Smooth muscle cell (in vitro differentiated cells): ENCODE measurements around the gene MRPL4. TPM values are rescaled to one million over a fixed set of nuclear protein-coding genes. Genes with fewer than 3 reads are reported as not detected.
"Not testable (repeated sequence)": the region's sequence is repeated elsewhere in the genome, so short reads cannot be mapped to it uniquely, and the experiment has no call there.

ENCODE experiments used
- DNase-seq: peaks from one replicate; lab custom pipeline; 2025; ENCODE audit not compliant: unreplicated experiment; lab: John Stamatoyannopoulos, UW
- H2AFZ ChIP-seq: fragments of 200-600 bp; sonication (generic); 2 replicates; pipeline ENCODE4 v1.6.0; 2016; ENCODE audit warnings: antibody characterized with exemption, low read depth, mild to moderate bottlenecking
- H3F3A ChIP-seq: fragments of 200-600 bp; sonication (generic); 2 replicates; pipeline ENCODE4 v1.6.0; 2017; ENCODE audit warnings: antibody characterized with exemption, low read depth
- H3K27ac ChIP-seq: fragments of 200-600 bp; sonication (generic); 2 replicates; pipeline ENCODE4 v1.5.1; 2016; ENCODE audit warnings: low read depth, mild to moderate bottlenecking
- H3K27me3 ChIP-seq: fragments of 200-600 bp; sonication (generic); 2 replicates; pipeline ENCODE4 v1.6.1; 2016; ENCODE audit warnings: low read depth, mild to moderate bottlenecking
- H3K36me3 ChIP-seq: fragments of 200-600 bp; sonication (generic); 2 replicates; pipeline ENCODE4 v1.5.1; 2016; ENCODE audit warnings: low read depth
- H3K4me1 ChIP-seq: fragments of 200-600 bp; sonication (generic); 2 replicates; pipeline ENCODE4 v1.5.1; 2016; ENCODE audit warnings: low read depth
- H3K4me2 ChIP-seq: fragments of 200-600 bp; sonication (generic); 2 replicates; pipeline ENCODE4 v1.6.0; 2016; ENCODE audit warnings: mild to moderate bottlenecking
- H3K4me3 ChIP-seq: fragments of 200-600 bp; sonication (generic); 2 replicates; pipeline ENCODE4 v1.5.1; 2016; ENCODE audit warnings: mild to moderate bottlenecking
- H3K79me2 ChIP-seq: fragments of 200-600 bp; sonication (generic); 2 replicates; pipeline ENCODE4 v1.6.0; 2016; ENCODE audit warnings: low read depth, mild to moderate bottlenecking
- H3K9ac ChIP-seq: fragments of 200-600 bp; sonication (generic); 2 replicates; pipeline ENCODE4 v1.6.0; 2016; ENCODE audit warnings: low read depth
- H3K9me3 ChIP-seq: fragments of 200-600 bp; sonication (generic); replicated peaks from 2 replicates; pipeline ENCODE4 v1.5.1; 2016; ENCODE audit warnings: low read depth
- H4K20me1 ChIP-seq: fragments of 200-600 bp; sonication (generic); 2 replicates; pipeline ENCODE4 v1.6.0; 2016; ENCODE audit warnings: low read depth
- WGBS: methylation state at CpG from one replicate; pipeline ENCODE4 v1.1.7; 2016; ENCODE audit warnings: low lambda C conversion rate; 5-methylcytosine and 5-hydroxymethylcytosine counted together
- polyA plus RNA-seq: library from polyadenylated mRNA; unstranded; fragments of >200 nt; fragmentation: Nextera tagmentation; extraction: Ambion mirVana; gene quantifications from 2 replicates; pipeline ENCODE4 v1.2.1, GENCODE V29; 2016
- total RNA-seq: library from RNA; depleted of rRNA; stranded (reverse); fragments of >200 nt; gene quantifications from 2 replicates; pipeline ENCODE4 v1.2.3, GENCODE V29; 2014
- TF ChIP-seq, protein P1 (sequence below): fragments of 200-600 bp; sonication (generic); IDR thresholded peaks from 2 replicates; pipeline ENCODE4 v1.5.1; 2017; ENCODE audit warnings: borderline replicate concordance, mild to moderate bottlenecking, antibody characterized with exemption; ENCODE audit not compliant: insufficient read depth, poor library complexity, severe bottlenecking

MRPL4 gene
- total and polyA plus RNA-seq, 2 experiments from 2014 or later, result 47.8 to 63.5 TPM

DNA sequence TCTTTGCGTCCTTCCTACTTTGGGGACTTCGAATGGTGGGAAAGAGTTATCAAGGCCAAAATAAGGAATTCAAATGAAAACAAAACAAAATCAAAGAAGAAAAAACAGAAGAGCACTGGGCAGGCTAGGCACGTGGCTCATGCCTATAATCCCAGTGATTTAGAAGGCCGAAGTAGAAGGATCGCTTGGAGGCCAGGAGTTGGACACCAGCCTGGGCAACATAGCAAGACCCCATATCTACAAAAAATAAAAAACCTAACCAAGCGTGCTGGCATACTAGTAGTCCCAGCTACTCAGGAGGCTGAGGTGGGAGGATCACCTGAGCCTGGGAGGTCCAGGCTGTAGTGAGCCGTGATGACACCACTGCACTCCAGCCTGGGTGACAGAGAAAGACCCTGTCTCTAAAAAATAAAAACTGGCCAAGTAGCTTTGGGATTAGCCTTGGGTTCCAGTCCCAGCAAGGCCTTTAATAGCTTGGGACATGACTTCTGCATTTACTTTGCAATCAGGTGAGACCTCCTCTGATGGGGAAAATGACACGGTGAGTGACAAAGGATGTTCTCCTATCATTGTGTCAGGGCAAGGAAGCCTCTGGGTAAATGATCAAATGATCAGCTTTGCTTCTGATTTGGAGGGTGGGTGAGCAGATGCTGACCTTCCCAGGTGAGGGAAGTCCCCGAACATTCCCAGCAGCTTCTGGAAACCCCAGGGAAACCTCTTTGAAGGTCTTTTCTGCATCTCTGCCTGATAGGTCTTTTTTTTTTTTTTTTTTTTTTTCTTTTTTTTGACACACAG, 26.0 kb downstream of the MRPL4 start:
- H3K9ac ChIP-seq, result no peak overlapping the region
- H2AFZ ChIP-seq, result no peak overlapping the region
- no peaks in the 10 kb centered on the region for H3K9me3 ChIP-seq
- H3K4me1 ChIP-seq, result no peaks in the 10 kb centered on the region
- TF ChIP-seq, protein P1, sequence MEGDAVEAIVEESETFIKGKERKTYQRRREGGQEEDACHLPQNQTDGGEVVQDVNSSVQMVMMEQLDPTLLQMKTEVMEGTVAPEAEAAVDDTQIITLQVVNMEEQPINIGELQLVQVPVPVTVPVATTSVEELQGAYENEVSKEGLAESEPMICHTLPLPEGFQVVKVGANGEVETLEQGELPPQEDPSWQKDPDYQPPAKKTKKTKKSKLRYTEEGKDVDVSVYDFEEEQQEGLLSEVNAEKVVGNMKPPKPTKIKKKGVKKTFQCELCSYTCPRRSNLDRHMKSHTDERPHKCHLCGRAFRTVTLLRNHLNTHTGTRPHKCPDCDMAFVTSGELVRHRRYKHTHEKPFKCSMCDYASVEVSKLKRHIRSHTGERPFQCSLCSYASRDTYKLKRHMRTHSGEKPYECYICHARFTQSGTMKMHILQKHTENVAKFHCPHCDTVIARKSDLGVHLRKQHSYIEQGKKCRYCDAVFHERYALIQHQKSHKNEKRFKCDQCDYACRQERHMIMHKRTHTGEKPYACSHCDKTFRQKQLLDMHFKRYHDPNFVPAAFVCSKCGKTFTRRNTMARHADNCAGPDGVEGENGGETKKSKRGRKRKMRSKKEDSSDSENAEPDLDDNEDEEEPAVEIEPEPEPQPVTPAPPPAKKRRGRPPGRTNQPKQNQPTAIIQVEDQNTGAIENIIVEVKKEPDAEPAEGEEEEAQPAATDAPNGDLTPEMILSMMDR, result no peak
- no peak for DNase-seq
- H3K27ac ChIP-seq, result no peak overlapping the region
- H3K36me3 ChIP-seq, result no peaks in the 10 kb centered on the region
- WGBS, result 94% methylated on average over 9 of the region's 9 CpGs
- no peaks in the 10 kb centered on the region for H3F3A ChIP-seq
- no peaks in the 10 kb centered on the region for H4K20me1 ChIP-seq
- no peaks in the 10 kb centered on the region for H3K27me3 ChIP-seq
- H3K4me3 ChIP-seq, result no peak overlapping the region
- H3K79me2 ChIP-seq, result no peaks in the 10 kb centered on the region
- H3K4me2 ChIP-seq, result no peak overlapping the region

DNA sequence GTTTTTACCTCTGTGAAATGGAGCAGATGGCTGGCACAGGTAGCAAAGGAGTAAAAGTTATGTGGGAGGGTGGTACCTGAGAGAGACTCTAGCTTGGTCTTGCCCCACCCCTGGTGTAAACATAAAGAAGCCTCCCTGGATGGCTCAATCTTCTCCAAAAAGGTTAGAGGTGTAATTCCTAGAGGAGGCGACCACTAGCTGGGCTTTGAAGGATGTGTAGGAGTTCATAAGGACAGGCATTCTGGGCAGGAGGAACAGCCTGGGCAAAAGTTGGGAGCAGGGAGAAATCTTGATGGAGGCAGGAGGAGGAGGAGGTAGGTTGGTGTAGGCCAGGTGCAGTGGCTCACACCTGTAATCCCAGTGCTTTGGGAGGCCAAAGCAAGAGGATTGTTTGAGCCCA, 26.9 kb downstream of the MRPL4 start:
- Histone ChIP-seq H3K9ac (no peak overlapping the region), H3K27ac (no peak overlapping the region), H3K4me1 (no peaks in the 10 kb centered on the region), H2AFZ (no peak overlapping the region), H3F3A (no peaks in the 10 kb centered on the region), H3K4me2 (no peak overlapping the region), H4K20me1 (no peaks in the 10 kb centered on the region), H3K27me3 (no peaks in the 10 kb centered on the region), H3K9me3 (no peaks in the 10 kb centered on the region), H3K79me2 (no peaks in the 10 kb centered on the region), H3K36me3 (no peaks in the 10 kb centered on the region), H3K4me3 (no peak overlapping the region)
- TF ChIP-seq, protein P1, result no peak
- 100% methylated on average over 1 of the region's 1 CpG for WGBS
- DNase-seq, result no peak

DNA sequence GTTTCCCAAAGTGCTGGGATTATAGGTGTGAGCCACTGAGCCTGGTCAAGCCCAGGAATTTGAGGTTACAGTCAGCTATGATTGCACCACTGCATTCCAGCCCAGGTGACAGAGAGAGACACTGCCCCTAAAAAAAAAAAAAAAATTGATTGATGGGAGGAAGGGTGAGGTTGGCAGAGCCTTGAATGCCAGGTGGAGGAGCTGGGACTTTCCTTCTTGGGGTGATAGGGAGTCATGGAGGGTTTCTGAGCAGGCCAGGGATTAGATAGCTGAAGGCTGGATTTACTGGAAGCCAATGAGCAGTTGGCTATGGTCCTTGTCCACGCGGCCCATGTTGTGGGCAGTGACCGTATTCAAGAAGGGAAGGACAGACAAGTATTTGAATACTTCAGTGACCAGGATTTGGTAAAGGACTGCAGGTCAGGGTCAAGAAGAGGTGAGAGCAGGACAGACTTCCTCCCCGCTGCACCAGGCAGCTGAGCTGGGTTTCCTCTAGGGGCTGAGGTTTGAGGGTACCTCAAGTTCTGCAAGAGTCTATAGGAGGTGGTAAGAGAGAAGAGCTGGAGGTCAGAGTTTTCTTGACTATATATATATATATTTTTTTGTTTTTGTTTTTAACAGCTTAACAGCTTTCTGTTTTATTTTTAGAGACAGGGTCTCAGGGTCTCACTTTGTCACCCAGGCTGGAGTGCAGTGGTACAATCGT, 27.9 kb downstream of the MRPL4 start:
- TF ChIP-seq, protein P1, result no peak

DNA sequence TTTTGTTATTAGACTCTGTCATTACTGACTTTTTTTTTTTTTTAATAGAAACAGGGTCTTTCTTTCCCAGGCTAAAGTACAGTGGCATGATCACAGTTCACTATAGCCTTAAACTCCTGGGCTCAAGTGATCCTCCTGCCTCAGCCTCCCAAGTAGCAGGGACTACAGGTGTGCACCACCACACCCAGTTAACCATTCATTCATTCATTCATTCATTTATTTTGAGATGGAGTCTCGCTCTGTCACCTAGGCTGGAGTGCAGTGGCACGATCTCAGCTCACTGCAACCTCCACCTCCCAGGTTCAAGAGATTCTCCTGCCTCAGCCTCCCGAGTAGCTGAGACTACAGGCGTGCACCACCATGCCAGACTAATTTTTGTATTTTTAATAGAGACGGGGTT, 30.0 kb downstream of the MRPL4 start:
- not testable (repeated sequence) for H3F3A ChIP-seq, H3K4me1 ChIP-seq, H3K27ac ChIP-seq, H3K79me2 ChIP-seq, H2AFZ ChIP-seq, H3K4me3 ChIP-seq, H3K36me3 ChIP-seq, DNase-seq, H4K20me1 ChIP-seq, H3K9me3 ChIP-seq, H3K27me3 ChIP-seq, H3K9ac ChIP-seq, H3K4me2 ChIP-seq
- WGBS, result 91% methylated on average over 5 of the region's 5 CpGs

More for the DNA sequence above, 27.9 kb downstream of the MRPL4 start:
- Histone ChIP-seq H3K4me3 (no peak overlapping the region), H3K4me2 (no peak overlapping the region), H3K36me3 (no peaks in the 10 kb centered on the region), H3K27ac (no peak overlapping the region), H3K9me3 (no peaks in the 10 kb centered on the region), H3K4me1 (no peaks in the 10 kb centered on the region), H2AFZ (no peak overlapping the region), H3F3A (no peaks in the 10 kb centered on the region), H4K20me1 (no peaks in the 10 kb centered on the region), H3K27me3 (no peaks in the 10 kb centered on the region), H3K79me2 (no peaks in the 10 kb centered on the region), H3K9ac (no peak overlapping the region)
- no peak for DNase-seq
- WGBS, result 96% methylated on average over 5 of the region's 5 CpGs
